ENCODE results near the gene HJV.

The HJV gene

DNA sequence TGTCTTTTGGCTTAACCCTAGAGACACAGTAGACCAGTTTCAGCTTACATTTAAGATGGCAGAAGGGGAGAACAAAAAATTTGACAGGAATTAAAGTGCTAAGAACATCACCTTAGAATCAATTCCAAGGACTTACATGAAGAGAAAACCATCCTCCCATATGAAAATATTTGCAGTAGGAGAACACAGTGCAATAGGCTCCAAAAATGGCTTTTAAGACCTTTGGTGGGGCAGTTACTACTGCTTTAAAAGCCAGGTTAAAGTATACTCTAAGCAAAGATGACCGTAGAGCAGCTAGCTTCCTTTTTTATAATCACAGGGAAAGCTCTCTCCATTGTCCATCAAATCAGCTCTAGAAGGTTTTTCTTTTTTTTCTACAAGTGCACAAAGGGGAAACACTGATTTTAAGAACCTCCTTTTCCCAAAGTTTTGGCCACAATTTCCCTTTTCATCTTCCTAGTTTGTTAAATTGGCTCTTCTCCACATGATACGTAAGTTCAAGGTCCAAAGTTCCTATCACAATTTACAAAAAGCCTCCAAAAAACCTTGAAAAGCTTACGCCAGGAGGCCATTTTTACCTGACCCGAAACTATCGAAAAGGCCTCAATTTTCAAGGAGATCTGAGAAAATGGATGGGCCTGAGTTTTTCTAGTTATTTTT is 28.4 kb downstream of the HJV start:
- DNase-seq (ENCODE audit: low read depth in 2 of 2), result no peak

DNA sequence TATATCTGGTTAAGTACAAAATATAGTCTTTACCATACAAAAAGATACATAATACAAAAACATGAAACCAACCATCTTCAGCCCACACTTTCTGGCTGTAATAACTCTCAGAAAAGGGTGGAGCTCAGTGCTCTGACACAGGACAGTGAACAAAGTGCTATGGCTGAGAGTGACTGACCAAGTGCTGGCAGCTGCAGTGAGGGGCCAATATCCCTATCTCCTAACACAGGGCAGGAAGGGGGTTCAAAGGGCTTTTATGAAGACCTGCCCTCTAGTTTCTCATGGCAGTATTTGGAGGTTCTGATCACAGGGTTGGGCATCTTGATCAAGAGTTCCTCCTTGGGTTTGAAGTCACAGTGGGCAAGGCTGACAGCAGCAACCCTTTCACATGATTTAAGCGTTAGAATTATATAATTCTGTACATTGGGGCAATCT is 29.0 kb downstream of the HJV start:
- DNase-seq (ENCODE audit: low read depth in 2 of 2), result no peak

DNA sequence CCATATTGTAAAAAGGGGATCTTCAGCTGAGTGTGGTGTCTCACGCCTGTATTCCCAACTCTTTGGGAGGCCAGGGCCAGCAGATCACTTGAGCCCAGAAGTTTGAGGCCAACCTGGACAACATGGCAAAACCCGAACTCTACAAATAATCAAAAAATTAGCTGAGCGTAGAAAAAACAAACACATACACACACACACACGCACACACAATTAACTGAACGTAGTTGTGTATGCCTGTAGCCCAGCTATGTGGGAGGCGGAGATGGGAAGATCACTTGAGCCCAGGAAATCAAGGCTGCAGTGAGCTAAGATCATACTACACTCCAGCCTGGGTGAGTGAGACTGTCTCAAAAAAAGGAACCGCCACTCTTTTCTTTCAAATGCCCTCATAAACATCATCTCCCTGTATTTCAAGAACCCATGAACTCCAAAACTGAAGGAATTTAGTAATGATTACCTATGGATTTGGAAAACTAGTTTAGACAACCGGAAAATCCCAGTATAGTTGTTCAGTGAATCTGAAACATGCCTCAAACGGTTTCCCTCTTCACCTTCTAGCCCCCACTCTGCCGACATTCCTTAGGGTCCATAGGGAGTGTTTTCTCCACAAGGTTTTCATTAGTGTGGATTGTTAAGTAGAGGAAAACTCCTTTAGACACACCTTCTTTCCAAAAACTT is 29.7 kb downstream of the HJV start:
- DNase-seq (ENCODE audit: low read depth in 2 of 2), result no peak

DNA sequence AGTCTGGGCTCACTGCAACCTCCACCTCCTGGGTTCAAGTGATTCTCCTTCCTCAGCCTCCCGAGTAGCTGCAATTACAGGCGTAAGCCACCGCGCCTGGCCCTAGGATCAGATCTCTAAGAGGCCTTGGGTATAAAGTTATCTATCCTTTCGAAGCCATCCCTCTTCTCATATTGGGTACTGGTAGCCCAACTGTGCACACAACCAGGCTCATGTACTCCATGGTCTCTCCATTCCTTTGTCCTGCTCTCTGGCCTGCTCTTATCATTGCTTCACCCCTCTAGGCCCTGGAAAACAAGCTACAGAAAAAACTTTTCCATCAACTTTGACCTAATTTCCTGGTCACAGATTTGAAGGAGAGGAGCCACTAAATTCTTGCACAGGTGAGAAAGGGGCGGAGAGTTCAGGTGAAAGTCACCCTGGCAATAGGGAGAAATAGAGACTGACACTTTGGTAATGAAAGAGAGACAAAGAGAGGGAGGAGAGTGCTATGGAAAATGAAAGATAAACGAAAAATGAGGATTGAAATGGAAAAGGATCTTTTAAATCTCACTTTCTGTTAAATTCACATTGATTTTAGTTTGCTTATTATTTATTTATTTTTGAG is 31.2 kb downstream of the HJV start:
- DNase-seq (ENCODE audit: low read depth in 2 of 2), result no peak

DNA sequence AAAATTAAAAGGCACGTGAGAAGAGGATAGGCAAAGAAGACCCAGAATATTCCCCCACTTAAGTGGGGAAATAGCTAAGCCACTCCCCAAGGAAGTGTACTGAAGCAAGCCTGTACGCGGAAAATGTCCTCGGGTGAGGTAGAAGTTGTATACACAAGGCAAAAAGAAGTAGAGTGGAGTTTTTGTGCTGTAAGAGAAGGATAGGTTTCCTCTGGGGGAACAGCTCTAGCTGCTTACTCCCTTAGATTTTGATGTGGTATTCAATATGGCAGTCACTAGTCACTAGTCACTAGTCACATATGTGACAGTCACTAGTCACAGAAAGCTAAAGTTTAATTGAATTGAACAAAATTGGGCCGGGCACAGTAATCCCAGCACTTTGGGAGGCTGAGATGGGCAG is 32.8 kb downstream of the HJV start:
- DNase-seq (ENCODE audit: low read depth in 2 of 2), result no peak

DNA sequence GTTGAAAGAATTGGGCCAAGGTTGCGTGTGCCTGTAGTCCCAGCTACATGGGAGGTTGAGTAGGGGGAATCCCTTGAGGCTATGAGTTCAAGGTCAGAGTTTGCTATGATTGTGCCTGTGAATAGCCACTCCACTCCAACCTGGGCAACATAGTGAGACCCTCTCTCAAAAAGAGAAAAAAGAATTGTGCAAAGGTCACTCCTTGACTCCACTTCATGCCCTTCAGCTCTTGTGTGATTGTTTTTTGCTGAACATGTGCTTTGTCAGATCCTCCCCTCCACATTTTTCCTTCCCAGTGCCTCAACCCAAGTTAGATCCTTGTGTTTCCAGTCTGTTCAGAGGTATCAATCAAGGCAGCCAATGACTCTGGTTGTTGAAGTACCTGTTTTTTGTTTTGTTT is 33.6 kb downstream of the HJV start:
- no peak for DNase-seq (ENCODE audit: low read depth in 2 of 2)

DNA sequence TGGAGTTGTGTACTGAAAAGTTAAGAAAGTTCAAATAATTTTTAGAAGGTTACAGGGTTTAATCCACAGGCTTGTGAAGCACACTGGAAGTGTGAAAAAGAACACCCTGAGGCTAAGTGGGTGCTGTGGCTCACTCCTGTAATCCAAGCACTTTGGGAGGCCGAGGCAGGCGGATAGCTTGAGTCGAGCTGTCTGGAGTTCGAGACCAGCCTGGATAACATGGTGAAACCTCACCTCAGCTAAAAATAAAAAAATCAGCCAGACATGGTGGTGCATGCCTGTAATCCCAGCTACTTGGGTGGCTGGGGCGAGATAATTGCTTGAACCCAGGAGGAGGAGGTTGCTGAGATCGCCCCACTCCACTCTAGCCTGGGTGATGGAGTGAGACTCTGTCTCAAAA is 35.0 kb downstream of the HJV start:
- DNase-seq (ENCODE audit: low read depth in 2 of 2), result no peak

DNA sequence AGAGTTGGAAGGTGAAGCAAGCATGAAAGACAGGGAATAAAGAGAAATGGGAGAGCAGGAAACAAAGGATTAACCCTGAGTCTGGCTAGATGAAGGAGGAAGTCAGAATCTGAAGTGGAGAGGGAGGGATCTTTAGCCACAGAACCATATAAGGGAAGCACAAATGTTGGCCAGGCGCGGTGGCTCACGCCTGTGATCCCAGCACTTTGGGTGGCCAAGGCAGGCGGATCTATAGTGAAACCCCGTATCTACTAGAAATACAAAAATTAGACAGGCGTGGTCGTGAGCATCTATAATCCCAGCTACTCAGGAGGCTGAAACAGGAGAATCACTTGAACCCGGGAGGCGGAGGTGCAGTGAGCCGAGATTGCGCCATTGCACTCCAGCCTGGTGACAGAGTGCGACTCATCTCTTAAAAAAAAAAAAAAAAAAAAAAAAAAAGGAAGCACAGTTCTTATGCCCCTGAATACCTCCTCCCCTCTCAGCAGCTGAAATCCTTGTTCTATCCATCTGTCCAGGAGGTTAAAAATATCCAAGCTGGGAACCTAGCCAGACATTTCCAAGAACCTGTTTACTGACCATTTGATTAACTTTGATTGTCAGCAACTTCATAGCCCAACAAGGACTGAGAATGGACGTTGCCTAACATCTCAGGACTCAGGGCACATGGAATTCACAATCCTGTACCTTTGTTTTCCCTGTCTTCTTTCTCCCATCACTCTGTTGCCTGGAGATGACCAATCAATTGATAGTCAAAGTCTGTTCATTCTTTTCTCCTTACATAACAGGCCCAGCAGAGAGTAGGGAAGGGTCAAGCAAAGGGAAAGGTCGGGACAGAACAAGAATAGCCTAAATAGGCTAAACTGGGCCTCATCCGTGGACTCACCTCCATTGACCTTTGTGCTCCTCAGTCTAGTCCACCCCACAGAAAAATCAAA is 35.8 kb downstream of the HJV start:
- no peak for DNase-seq (ENCODE audit: low read depth in 2 of 2)

DNA sequence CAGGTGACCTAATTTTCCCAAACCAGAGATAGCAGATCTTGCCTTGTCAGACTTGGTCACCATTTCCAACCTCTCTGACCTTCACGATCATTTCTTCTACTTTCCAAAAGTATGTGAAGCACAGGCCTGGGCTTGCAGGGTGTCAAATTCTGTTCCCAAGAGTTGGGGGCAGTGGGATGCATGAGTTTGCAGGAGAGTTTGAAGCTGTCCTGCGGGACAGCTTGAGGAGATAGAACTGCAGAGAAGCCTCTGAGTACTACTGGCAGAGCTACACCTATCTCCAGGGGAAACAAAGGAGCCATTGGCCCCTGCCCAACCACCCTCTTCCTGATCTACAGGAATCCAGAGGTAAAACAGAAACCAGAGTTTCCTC is 36.4 kb downstream of the HJV start:
- no peak for DNase-seq (ENCODE audit: low read depth in 2 of 2)

DNA sequence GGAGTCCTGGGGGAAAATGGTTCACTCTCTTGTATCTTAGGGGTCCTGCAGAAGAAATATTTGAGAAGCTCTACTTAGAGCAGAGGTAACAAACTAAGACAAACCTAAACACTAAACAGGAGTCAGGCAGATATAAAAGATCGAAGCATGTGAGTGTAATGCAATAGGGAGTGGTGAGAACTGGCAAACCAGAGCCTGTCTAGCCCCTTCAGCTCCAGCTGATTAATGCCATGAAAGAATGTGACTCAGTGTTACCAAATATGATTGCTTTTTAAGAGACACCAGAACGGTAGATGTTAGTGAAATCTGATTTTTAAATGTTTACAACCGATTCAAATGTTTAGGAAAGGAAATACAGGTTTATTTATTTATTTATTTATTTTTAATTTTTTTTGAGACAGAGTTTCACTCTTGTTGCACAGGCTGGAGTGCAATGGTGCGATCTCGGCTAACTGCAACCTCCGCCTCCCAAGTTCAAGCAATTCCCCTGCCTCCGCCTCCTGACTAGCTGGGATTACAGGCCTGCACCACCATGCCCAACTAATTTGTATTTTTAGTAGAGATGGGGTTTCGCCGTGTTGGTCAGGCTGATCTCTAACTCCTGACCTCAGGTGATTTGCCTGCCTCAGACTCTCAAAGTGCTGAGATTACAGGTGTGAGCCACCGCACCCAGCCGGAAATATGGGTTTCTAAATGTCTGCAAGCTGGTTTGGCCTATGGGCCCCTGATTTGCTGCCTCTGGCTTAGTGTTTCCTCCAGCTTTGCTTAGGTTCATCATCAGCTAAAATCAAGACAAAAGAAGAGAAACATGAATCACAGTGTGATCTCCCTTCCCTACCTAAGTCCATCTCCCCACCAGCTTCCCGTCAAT is 37.3 kb downstream of the HJV start:
- DNase-seq (ENCODE audit: low read depth in 2 of 2), result no peak

DNA sequence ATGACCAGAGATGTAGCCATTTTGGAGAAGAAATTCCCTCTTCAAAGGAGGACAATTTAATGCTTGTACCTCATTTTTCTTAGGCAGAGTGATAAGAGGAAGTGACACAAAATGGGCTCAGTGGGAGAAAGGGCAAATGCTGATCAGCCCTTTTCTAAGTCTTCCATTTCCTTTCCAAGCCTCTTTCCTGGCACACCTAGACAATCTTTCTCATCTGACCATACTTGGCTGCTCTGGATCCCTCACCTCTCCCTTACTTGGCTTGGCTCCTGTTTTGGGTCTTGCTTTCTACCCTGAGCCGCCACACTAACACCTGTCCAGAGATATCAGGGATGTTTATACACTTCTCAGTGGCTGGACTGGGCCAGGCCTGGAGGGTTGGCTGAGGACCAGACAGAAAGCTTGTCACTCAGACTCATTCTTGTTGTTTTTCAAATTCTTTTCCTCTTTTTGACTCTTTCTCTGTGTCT is 38.3 kb downstream of the HJV start:
- no peak for DNase-seq (ENCODE audit: low read depth in 2 of 2)

DNA sequence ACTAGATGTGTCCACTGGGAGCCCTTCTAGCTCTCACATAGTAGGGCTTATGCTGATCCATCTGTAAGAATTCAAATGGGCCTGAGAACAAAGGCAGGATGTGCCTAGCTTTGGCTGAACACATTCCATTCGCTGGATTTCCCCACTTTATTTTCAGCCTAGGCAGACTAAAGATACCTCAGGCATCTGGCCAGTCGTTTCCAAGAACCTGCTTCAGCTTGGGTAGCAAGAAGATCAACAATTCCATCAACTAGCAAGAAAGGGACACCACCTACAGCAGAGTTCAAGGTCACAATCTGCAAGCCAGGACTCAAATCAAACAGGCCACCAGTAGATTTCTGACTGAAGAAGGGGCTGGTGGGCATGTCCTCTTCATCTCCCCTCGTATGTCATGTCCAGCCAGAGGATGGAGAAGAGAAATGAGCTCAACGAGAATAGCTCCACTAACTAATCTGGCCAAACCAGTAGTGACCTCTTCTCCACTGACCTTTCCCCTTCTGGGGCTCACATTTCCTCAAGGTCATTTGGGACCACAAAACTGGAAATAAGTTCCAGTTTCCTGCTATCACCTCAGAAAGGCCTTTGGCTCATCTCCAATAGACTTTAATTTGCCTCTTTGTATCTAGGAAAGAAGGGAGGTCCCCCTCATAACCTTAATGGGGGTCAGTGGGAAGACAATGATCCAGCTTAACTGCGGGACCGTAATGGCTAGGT is 39.4 kb downstream of the HJV start:
- DNase-seq (ENCODE audit: low read depth in 2 of 2), result no peak

DNA sequence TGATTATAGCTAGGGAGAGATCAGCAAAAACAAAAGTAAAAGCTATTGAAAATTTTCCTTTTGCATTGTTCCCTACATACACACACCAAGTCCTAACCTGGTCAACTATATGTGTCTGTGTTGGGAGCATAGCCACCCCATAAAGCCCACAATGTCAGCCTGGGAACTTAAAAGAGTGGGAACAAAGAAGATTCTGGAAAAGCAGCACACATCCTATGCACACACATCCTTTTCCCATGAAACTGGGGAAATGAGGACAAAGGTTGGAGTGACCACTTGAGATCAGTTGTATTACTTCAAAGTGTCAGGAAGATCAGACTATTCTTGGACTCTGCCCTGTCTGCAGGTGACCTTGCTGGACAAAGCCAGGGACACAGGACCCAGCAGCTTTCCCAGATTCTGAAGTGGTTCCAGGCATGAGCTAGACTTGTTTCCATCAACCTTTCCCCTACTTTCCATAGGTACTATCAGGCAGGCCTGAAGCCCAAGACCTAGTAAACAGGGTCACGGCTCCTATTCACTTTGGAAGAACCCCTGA is 41.0 kb downstream of the HJV start:
- no peak for DNase-seq (ENCODE audit: low read depth in 2 of 2)

DNA sequence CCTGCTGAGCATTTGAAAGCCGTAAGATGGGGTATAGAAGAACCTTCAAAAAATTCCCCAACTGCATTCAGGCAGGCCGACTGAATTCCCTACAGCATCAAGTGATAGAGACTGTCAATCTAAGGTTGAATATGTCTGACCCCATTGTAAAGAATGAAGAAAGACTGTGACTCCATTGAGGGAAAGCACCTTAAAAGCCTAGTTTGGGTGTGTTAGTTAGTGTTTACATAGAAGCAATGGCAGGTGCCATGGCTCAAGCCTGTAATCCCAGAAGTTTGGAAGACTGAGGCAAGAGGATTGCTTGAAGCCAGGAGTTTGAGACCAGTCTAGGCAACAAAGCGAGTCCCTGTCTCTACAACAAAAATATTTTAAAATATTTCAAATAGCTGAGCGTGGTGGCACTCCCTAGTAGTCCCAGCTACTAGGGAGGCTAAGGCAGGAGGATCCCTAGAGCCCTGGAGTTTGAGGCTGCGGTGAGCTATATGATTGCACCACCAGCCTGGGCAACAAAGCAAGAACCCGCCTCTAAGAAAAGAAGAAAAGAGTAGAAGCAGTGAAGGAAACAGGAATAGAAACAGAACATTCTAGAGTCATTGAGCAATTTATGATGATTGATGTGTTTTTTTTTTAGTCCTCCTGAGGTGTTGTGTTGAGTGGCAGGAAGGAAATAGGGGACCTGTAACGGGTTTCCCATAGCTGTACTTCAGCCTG is 41.6 kb downstream of the HJV start:
- no peak for DNase-seq (ENCODE audit: low read depth in 2 of 2)

DNA sequence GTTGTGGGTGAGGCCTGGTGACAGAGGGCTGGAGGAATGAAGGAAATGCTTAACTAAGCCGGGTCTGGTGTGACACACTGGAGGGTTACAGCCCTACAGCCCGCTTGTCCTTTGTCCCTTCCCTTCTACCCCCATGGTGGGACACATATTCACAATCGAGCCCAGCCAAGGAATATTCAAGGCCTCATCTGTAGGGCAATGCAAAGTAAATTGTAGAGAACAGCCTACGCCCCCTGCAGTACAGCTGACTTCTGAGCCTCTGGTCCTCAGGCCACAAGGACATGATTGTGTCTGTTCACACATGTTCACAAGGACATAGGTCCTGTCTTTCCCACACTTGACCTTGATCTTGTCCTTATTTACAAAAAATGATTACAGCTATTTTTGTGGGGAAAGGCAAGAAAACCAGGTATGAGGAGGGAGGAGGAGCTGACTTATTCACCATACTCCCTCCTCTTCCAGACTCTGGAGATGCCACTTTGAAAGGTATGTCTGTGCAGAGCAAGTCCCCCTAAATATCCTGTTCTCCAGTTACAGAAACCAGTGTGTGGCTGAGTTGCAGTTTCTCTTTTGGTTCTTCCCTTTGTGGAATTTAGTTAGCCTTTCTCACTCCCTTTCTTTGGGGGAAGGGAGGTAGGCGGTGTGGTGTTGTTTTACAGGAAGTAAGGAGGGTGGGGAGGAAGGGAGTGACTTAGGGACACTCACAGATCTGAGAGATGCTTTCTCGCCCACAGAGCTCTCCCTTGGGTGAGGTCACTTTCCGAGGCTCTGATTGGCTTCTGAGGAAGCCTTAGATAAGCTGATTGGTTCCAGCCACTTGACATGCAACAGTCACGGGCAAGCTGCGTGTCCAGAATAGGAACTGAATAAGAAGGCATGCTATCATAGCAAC is 42.4 kb downstream of the HJV start:
- DNase-seq (ENCODE audit: low read depth in 2 of 2), result peak in 1 of 2 donors; percentile 38

DNA sequence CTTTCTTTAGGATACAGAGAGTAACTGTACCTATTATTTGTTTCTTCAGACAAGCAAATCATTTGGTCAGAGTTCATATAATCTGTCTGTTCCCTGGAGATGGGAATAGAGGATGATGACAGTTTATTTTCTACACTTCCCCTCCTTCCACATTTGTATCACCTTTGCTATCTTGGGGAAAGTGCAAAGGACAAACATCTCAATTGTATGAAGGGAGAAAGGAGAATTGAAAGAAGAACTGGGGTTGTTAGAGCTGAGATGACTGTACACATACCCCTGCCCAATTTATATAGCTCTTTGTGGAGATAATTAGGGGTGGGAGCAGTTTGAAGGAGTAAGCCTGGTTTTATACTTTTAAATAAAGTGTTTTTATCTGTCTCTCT is 43.1 kb downstream of the HJV start:
- DNase-seq (ENCODE audit: low read depth in 2 of 2), result no peak

DNA sequence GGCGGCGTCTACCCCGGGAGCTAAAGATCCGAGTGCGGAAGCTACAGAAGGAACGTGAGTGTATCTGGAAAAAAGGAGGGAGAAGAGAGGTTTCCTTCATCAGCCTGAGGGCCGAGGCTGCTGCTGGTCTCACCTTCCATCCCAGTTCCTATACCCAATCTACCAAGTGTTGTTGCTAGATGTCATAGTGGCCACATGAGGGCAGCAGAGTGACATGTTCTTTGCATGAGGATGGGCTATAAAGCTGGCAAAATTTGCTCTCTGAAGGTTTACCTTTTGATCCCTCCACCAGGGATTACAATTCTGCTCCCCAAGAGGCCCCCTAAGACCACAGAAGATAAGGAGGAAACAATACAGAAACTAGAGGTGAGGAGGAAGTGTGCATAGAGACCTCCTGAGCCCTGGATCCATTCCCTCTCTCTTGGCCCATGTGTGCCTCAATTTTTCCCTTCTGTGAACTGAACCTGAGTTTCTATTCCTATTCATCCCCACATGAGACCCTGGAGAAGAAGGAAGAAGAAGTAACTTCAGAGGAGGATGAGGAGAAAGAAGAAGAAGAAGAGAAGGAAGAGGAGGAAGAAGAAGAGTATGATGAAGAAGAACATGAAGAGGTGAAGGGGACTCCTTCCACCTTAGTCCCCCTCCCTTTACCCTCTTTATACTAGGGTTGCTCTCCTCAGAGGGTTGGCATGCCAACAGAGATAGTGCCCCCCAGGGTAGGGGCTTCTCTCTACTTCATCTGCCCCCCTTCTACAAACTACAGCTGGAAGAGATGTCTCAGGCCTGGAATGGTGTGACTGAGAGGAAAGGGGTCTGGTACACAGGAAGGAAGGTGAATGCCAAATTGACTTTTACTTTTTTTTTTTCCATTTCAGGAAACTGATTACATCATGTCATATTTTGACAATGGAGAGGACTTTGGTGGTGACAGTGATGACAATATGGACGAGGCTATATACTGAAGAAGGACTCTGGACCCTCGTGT is 43.8 kb downstream of the HJV start:
- DNase-seq (ENCODE audit: low read depth in 2 of 2), result peak in 1 of 2 donors; percentile 52

Data from stimulated activated CD4-positive, alpha-beta T cell treated with anti-CD3 and anti-CD28 coated beads, Interleukin-1b, Interleukin-23, amount 100 ng/mL, for 1 hour (primary cell).